NCI-H2227 (cell line): Measurements from ENCODE around the gene ADAMTSL1.
"Not testable (repeated sequence)": the region's sequence is repeated elsewhere in the genome, so short reads cannot be mapped to it uniquely, and the experiment has no call there.

ENCODE experiments used
- DNase-seq: peaks from one replicate; lab custom pipeline; 2025; ENCODE audit not compliant: unreplicated experiment; lab: John Stamatoyannopoulos, UW

Gene ADAMTSL1

GRCh38 chr9:18923671-18924430 lies 449.9 kb downstream of the ADAMTSL1 start:
- no peak for DNase-seq

- DNase-seq = no peak
Measured at GRCh38 chr9:18925880-18926279, 451.9 kb downstream of the ADAMTSL1 start.

- DNase-seq = no peak
Measured at GRCh38 chr9:18926513-18926912, 452.6 kb downstream of the ADAMTSL1 start.

- no peak for DNase-seq
Measured at GRCh38 chr9:18928711-18929110, 454.8 kb downstream of the ADAMTSL1 start.

- DNase-seq = not testable (repeated sequence)
Measured at GRCh38 chr9:18930611-18931010, 456.7 kb downstream of the ADAMTSL1 start.

- no peak for DNase-seq
Measured at GRCh38 chr9:18935541-18935940, 461.6 kb downstream of the ADAMTSL1 start.

GRCh38 chr9:18936094-18936871 lies 462.3 kb downstream of the ADAMTSL1 start:
- DNase-seq = no peak

- no peak for DNase-seq
Measured at GRCh38 chr9:18939943-18940342, 466.0 kb downstream of the ADAMTSL1 start.

- DNase-seq = no peak
Measured at GRCh38 chr9:18941060-18941740, 467.2 kb downstream of the ADAMTSL1 start.

GRCh38 chr9:18942801-18943200 lies 468.8 kb downstream of the ADAMTSL1 start:
- no peak for DNase-seq

GRCh38 chr9:18947892-18948339 lies 474.0 kb downstream of the ADAMTSL1 start:
- peak; percentile 89 for DNase-seq

GRCh38 chr9:18951936-18952335 lies 478.0 kb downstream of the ADAMTSL1 start:
- no peak for DNase-seq

- no peak for DNase-seq
Measured at GRCh38 chr9:18955626-18956025, 481.7 kb downstream of the ADAMTSL1 start.
